ENCODE data around the gene BEND5. TPM values are rescaled to one million over a fixed set of nuclear protein-coding genes. Genes with fewer than 3 reads are reported as not detected.

The BEND5 gene
- total RNA-seq, 1 donor from 2014 or later: 1.7 TPM

GRCh38 chr1:48758976-48759375 lies 17.7 kb downstream of the BEND5 start:
- Mint-ChIP-seq H3K27ac (ENCODE audit: unreplicated experiment) (no peak overlapping the region), H3K4me1 (ENCODE audit: unreplicated experiment) (no peaks in the 10 kb centered on the region), H3K36me3 (ENCODE audit: unreplicated experiment) (peaks cover 2% of the 10 kb centered on the region), H3K27me3 (ENCODE audit: unreplicated experiment) (no peaks in the 10 kb centered on the region), H3K4me3 (ENCODE audit: unreplicated experiment) (no peak overlapping the region), H3K9me3 (ENCODE audit: unreplicated experiment) (no peaks in the 10 kb centered on the region)
- DNase-seq (ENCODE audit: extremely low spot score, unreplicated experiment): no peak
- TF ChIP-seq CTCF (IDR thresholded peaks at IDR 0.05): no peak

GRCh38 chr1:48757363-48757762 lies 19.3 kb downstream of the BEND5 start:
- Mint-ChIP-seq H3K27me3 (ENCODE audit: unreplicated experiment) (no peaks in the 10 kb centered on the region), H3K27ac (ENCODE audit: unreplicated experiment) (no peak overlapping the region), H3K4me3 (ENCODE audit: unreplicated experiment) (no peak overlapping the region), H3K4me1 (ENCODE audit: unreplicated experiment) (no peaks in the 10 kb centered on the region), H3K36me3 (ENCODE audit: unreplicated experiment) (peaks cover 2% of the 10 kb centered on the region), H3K9me3 (ENCODE audit: unreplicated experiment) (no peaks in the 10 kb centered on the region)
- no peak for DNase-seq (ENCODE audit: extremely low spot score, unreplicated experiment)
- TF ChIP-seq CTCF (IDR thresholded peaks at IDR 0.05): no peak

- DNase-seq (ENCODE audit: extremely low spot score, unreplicated experiment): no peak
- no peak for TF ChIP-seq CTCF (IDR thresholded peaks at IDR 0.05)
- H3K4me3 Mint-ChIP-seq (ENCODE audit: unreplicated experiment): no peak overlapping the region
- no peaks in the 10 kb centered on the region for H3K9me3 Mint-ChIP-seq (ENCODE audit: unreplicated experiment)
- no peak overlapping the region for H3K27ac Mint-ChIP-seq (ENCODE audit: unreplicated experiment)
- H3K4me1 Mint-ChIP-seq (ENCODE audit: unreplicated experiment): no peaks in the 10 kb centered on the region
- H3K27me3 Mint-ChIP-seq (ENCODE audit: unreplicated experiment): no peaks in the 10 kb centered on the region
- peaks cover 2% of the 10 kb centered on the region for H3K36me3 Mint-ChIP-seq (ENCODE audit: unreplicated experiment)
These were observed 19.9 kb downstream of the BEND5 start for GRCh38 chr1:48756683-48757316.

- no peak for DNase-seq (ENCODE audit: extremely low spot score, unreplicated experiment)
- H3K27me3 Mint-ChIP-seq (ENCODE audit: unreplicated experiment): no peaks in the 10 kb centered on the region
- no peaks in the 10 kb centered on the region for H3K4me1 Mint-ChIP-seq (ENCODE audit: unreplicated experiment)
- TF ChIP-seq CTCF (IDR thresholded peaks at IDR 0.05): no peak
- peaks cover 2% of the 10 kb centered on the region for H3K36me3 Mint-ChIP-seq (ENCODE audit: unreplicated experiment)
- no peak overlapping the region for H3K27ac Mint-ChIP-seq (ENCODE audit: unreplicated experiment)
- no peaks in the 10 kb centered on the region for H3K9me3 Mint-ChIP-seq (ENCODE audit: unreplicated experiment)
- H3K4me3 Mint-ChIP-seq (ENCODE audit: unreplicated experiment): no peak overlapping the region
These were observed 23.4 kb downstream of the BEND5 start for GRCh38 chr1:48753293-48753692.

GRCh38 chr1:48750109-48750508 lies 26.6 kb downstream of the BEND5 start:
- no peak overlapping the region for H3K27ac Mint-ChIP-seq (ENCODE audit: unreplicated experiment)
- no peaks in the 10 kb centered on the region for H3K9me3 Mint-ChIP-seq (ENCODE audit: unreplicated experiment)
- H3K36me3 Mint-ChIP-seq (ENCODE audit: unreplicated experiment): no peaks in the 10 kb centered on the region
- no peak overlapping the region for H3K4me3 Mint-ChIP-seq (ENCODE audit: unreplicated experiment)
- no peaks in the 10 kb centered on the region for H3K4me1 Mint-ChIP-seq (ENCODE audit: unreplicated experiment)
- H3K27me3 Mint-ChIP-seq (ENCODE audit: unreplicated experiment): no peaks in the 10 kb centered on the region
- TF ChIP-seq CTCF (IDR thresholded peaks at IDR 0.05): no peak
- no peak for DNase-seq (ENCODE audit: extremely low spot score, unreplicated experiment)
